Dendritic cell treated with granulocyte-macrophage colony-stimulating factor and Interleukin-4, amounts not matched to agents 40 ng/mL and 50 ng/mL, for 4 days (primary cell): ENCODE measurements around the gene PPP6C.
"Not testable (repeated sequence)": the region's sequence is repeated elsewhere in the genome, so short reads cannot be mapped to it uniquely, and the experiment has no call there.

ENCODE experiments used
- H3K27ac Mint-ChIP-seq: one replicate; pipeline ENCODE4 v1.8.0; 2022; ENCODE audit warnings: mild to moderate bottlenecking, mixed read lengths
- H3K27me3 Mint-ChIP-seq: one replicate; pipeline ENCODE4 v1.8.0; 2022; ENCODE audit warnings: mild to moderate bottlenecking, mixed read lengths
- H3K36me3 Mint-ChIP-seq: one replicate; pipeline ENCODE4 v1.8.0; 2022; ENCODE audit warnings: low read depth, mixed read lengths
- H3K4me1 Mint-ChIP-seq: one replicate; pipeline ENCODE4 v1.8.0; 2022; ENCODE audit warnings: low read depth, mixed read lengths
- H3K4me3 Mint-ChIP-seq: one replicate; pipeline ENCODE4 v1.8.0; 2022; ENCODE audit warnings: mild to moderate bottlenecking, moderate library complexity, mixed read lengths
- H3K9me3 Mint-ChIP-seq: one replicate; pipeline ENCODE4 v1.8.0; 2022; ENCODE audit warnings: mixed read lengths
- intact Hi-C: fragments of 100-400 bp; cut with micrococcal nuclease; formaldehyde crosslinking; loops from one replicate; pipeline ENCODE4 v1.15.0; 2022

Gene PPP6C

GRCh38 chr9:125114503-125114902, 75.1 kb downstream of the PPP6C start:
- H3K4me1 Mint-ChIP-seq, H3K36me3 Mint-ChIP-seq, H3K4me3 Mint-ChIP-seq, H3K27me3 Mint-ChIP-seq, H3K27ac Mint-ChIP-seq, intact Hi-C loops: not testable (repeated sequence)
- peaks cover 16% of the 10 kb centered on the region for H3K9me3 Mint-ChIP-seq

- H3K27ac Mint-ChIP-seq = no peak overlapping the region
- no peaks in the 10 kb centered on the region for H3K36me3 Mint-ChIP-seq
- no peak overlapping the region for H3K4me3 Mint-ChIP-seq
- H3K4me1 Mint-ChIP-seq = no peaks in the 10 kb centered on the region
- intact Hi-C loops = no loop called here
- H3K9me3 Mint-ChIP-seq = peaks cover 16% of the 10 kb centered on the region
- H3K27me3 Mint-ChIP-seq = no peaks in the 10 kb centered on the region
Measured at GRCh38 chr9:125110464-125110863, 79.1 kb downstream of the PPP6C start.

GRCh38 chr9:125108541-125108940, 81.1 kb downstream of the PPP6C start:
- H3K36me3 Mint-ChIP-seq, intact Hi-C loops, H3K4me1 Mint-ChIP-seq, H3K27ac Mint-ChIP-seq, H3K4me3 Mint-ChIP-seq, H3K27me3 Mint-ChIP-seq: not testable (repeated sequence)
- H3K9me3 Mint-ChIP-seq = peaks cover 16% of the 10 kb centered on the region

GRCh38 chr9:125106285-125106893, 83.2 kb downstream of the PPP6C start:
- Mint-ChIP-seq H3K27me3 (no peaks in the 10 kb centered on the region), H3K4me3 (no peak overlapping the region), H3K9me3 (peaks cover 2% of the 10 kb centered on the region), H3K36me3 (no peaks in the 10 kb centered on the region), H3K27ac (no peak overlapping the region), H3K4me1 (no peaks in the 10 kb centered on the region)
- intact Hi-C loops = no loop called here

GRCh38 chr9:125103770-125104460, 85.7 kb downstream of the PPP6C start:
- Mint-ChIP-seq H3K36me3 (no peaks in the 10 kb centered on the region), H3K27me3 (no peaks in the 10 kb centered on the region), H3K4me1 (no peaks in the 10 kb centered on the region), H3K4me3 (no peak overlapping the region), H3K9me3 (no peaks in the 10 kb centered on the region), H3K27ac (no peak overlapping the region)
- intact Hi-C loops = no loop called here

- no peaks in the 10 kb centered on the region for H3K27me3 Mint-ChIP-seq
- H3K4me3 Mint-ChIP-seq = no peak overlapping the region
- H3K9me3 Mint-ChIP-seq = no peaks in the 10 kb centered on the region
- H3K36me3 Mint-ChIP-seq = no peaks in the 10 kb centered on the region
- intact Hi-C loops = no loop called here
- no peaks in the 10 kb centered on the region for H3K4me1 Mint-ChIP-seq
- H3K27ac Mint-ChIP-seq = no peak overlapping the region
Measured at GRCh38 chr9:125103021-125103420, 86.6 kb downstream of the PPP6C start.

GRCh38 chr9:125100822-125101221, 88.8 kb downstream of the PPP6C start:
- Mint-ChIP-seq H3K27ac (no peak overlapping the region), H3K4me1 (no peaks in the 10 kb centered on the region), H3K9me3 (peaks cover 8% of the 10 kb centered on the region), H3K36me3 (no peaks in the 10 kb centered on the region), H3K27me3 (no peaks in the 10 kb centered on the region), H3K4me3 (no peak overlapping the region)
- intact Hi-C loops = no loop called here

GRCh38 chr9:125099816-125100215, 89.8 kb downstream of the PPP6C start:
- H3K27me3 Mint-ChIP-seq = no peaks in the 10 kb centered on the region
- H3K4me1 Mint-ChIP-seq = no peaks in the 10 kb centered on the region
- H3K4me3 Mint-ChIP-seq = no peak overlapping the region
- H3K27ac Mint-ChIP-seq = no peak overlapping the region
- intact Hi-C loops = no loop called here
- no peaks in the 10 kb centered on the region for H3K36me3 Mint-ChIP-seq
- peaks cover 8% of the 10 kb centered on the region for H3K9me3 Mint-ChIP-seq
